Measurements from ENCODE around the gene NT5C3A. TPM values are rescaled to one million over a fixed set of nuclear protein-coding genes. Genes with fewer than 3 reads are reported as not detected.
A peak's percentile ranks its signal among the peaks of the same experiment; 100 is the strongest.
"Not testable (repeated sequence)": the region's sequence is repeated elsewhere in the genome, so short reads cannot be mapped to it uniquely, and the experiment has no call there.

NT5C3A gene
- polyA plus RNA-seq, 1 donor: 49.7 TPM

- no peak for DNase-seq
Measured at GRCh38 chr7:33044401-33044718, 18.2 kb downstream of the NT5C3A start.

- no peak for DNase-seq
Measured at GRCh38 chr7:33043501-33044400, 18.8 kb downstream of the NT5C3A start.

GRCh38 chr7:33041631-33042428, 20.7 kb downstream of the NT5C3A start:
- no peak for DNase-seq

- no peak for DNase-seq
Measured at GRCh38 chr7:33040803-33041516, 21.6 kb downstream of the NT5C3A start.

- no peak for DNase-seq
Measured at GRCh38 chr7:33039903-33040292, 22.7 kb downstream of the NT5C3A start.

- DNase-seq: no peak
Measured at GRCh38 chr7:33039257-33039902, 23.2 kb downstream of the NT5C3A start.

DNA sequence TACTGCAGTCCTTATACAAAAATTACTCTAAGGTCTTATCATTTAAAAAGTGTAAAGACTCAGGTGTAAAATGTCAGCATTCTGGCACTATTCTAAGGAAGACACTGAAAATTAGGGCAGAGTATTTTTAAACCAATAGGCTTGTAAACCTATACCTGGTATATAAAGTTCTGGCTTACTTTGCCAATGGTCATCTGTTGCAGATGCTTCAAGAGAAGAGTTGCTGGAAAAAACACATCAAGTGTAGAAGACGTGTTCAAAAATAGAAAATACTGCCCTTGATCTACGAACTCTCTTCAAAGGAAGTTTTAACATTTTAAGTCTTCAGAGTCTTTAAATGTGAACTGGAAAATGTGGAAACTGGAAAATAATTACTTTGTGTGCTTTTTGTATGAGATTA, 23.9 kb downstream of the NT5C3A start:
- no peak for DNase-seq

- DNase-seq: no peak
Measured at GRCh38 chr7:33035776-33036175, 26.8 kb downstream of the NT5C3A start.

GRCh38 chr7:33024189-33024757, 38.3 kb downstream of the NT5C3A start:
- DNase-seq: no peak

GRCh38 chr7:33012364-33012763, 50.2 kb downstream of the NT5C3A start:
- DNase-seq: no peak

DNA sequence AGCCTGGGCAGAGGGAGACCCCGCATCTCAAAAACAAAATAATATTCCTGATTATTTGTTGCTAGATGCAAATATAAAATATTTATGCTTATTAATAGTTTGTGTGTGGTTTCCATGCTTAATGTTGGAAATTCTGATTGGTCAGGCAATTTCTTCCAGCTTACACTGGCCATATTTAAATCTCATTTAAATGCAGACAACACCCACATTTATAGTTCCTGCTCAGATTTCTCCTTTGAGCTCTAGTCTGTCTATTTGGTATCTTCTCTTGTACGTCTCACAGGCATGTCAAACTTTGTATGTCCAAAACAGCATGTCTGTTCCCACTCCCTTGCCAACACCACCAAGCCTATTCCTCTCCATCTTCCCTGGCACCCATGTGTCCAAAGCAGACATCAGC, 52.8 kb downstream of the NT5C3A start:
- DNase-seq: no peak

GRCh38 chr7:33005690-33006089, 56.9 kb downstream of the NT5C3A start:
- DNase-seq: not testable (repeated sequence)

DNA sequence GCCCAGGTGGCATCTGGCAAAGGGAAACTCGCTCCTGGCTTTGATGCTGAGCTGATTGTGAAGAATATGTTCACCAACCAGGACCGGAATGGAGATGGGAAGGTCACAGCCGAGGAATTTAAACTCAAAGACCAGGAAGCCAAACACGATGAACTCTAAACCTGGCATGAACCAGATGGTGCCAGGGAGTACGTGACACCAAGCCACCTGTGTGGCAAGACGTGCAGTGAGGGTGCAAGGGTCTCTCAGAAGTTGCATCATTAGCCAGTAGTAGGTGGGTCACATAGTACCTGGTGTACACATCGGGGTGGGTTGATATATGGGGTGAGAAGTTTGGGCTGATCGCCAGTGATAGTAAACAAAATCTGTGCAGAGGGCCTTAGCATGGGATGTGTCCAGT, 57.4 kb downstream of the NT5C3A start:
- not testable (repeated sequence) for DNase-seq

- DNase-seq: not testable (repeated sequence)
Measured at GRCh38 chr7:33004104-33004616, 58.4 kb downstream of the NT5C3A start.

DNA sequence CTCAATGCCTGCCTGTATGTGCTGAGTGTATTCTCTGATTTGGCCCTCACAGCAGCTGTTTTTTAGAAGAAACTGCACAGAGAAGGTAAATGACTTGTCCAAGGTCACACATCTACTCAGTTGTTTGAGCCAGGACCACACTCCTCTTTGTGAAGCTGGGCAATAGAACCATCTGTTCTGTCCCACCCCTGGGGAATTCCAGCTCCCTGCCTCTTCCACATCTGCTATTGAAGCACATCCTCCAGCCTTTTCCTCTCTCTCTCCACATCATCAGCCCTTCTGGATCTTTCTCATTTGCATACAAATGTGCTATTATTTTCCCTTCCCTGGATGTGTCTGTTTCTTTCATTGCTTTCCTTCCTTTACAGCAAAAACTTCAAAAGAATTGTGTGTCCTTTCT, 59.5 kb downstream of the NT5C3A start:
- not testable (repeated sequence) for DNase-seq

GRCh38 chr7:32999380-32999779, 63.2 kb downstream of the NT5C3A start:
- not testable (repeated sequence) for DNase-seq

DNA sequence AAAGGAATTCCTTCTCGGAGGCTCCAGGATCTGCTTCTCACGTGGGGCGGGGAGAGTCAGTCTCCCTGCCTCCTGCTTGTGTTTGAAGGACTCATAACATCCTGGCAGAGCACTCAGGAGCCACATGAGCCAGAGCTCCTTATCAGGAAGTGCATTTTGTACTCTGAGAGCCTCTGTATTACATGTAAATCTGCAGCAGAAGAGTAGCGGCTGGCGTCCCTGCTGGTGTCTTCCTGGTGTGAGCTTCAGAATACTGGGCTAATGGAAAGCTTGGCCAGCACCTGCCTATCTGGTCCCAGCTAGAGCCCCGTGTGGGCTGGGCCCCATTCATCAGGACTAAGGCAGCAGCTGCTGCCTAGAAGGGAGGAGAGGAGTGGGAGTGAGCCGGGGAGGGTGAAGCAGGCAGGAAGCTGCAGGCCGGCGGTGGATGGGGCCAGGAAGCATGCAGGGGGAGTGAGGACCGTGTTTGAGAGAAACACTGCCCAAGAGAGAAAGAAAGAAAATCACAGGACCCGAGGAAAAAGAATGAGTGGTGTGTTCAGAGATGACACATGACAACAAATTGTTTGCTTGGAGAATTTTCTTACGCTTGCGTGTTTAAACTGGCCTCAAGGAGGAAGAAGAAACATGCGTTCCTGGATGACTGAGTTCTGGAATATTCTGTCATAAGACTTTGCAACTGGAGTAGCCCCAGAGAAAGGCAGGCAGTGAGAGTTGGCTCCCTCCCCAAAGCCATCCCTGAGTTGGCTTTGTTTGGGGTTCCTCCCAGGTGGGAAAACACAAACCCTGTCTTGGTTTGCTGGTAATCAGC, 64.0 kb downstream of the NT5C3A start:
- peak; percentile 37 for DNase-seq

GRCh38 chr7:32997956-32998355, 64.6 kb downstream of the NT5C3A start:
- not testable (repeated sequence) for DNase-seq

DNA sequence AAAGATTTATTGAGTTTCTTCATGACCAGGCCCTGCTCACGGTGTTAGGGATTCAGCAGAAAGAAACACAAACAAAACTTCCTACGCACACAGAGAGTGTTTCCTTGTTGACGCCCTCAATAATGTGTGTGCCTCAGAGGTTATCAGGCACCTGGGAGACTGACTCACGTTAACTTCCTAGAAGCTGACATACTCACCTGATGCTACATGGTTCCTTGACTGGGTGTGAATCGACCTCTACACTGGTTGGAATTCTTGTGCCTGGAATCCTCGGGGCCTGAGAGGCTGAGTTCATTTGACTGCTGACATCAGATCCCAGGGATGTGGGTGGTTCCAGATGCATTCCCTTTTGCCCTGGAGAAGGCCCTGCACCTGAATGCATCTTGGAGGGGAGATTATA, 69.8 kb downstream of the NT5C3A start:
- not testable (repeated sequence) for DNase-seq

DNA sequence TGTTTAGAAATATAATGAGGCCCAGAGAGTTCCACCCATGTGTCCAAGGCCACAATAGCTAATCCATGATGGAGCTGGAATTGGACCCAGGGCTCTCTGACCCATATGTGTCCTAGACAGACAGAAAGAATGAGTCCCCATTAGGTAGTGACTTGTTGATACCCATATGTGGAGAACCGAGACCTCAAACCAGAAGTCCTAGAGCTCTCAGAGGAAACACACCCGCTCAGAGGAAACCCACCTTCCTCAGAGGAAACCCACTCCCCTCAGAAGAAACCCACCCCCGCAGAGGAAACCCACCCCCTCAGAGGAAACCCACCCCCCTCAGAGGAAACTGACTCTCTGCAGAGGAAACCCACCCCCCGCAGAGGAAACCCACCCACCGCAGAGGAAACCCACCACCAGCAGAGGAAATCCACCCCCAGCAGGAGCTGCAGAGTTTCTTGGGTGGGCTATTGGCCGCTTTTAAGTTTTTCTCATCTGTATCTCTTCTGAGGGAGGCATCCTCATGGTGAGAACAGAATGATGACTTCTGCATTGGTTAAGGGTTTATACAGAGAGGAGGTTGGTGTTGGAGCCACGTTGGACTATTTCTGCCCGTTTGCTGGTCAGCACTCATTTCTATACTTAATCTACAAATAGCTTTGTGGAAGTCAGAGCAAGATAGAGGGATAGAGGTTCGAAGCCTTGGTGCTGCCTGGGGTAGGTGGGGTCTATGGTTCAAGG, 70.4 kb downstream of the NT5C3A start:
- DNase-seq: not testable (repeated sequence)
